ENCODE results near the gene ROBO1.

- TF ChIP-seq POLR2AphosphoS5 (IDR thresholded peaks at IDR 0.05; ENCODE audit: insufficient read depth, low read depth, low read length) (no peak), MAX (IDR thresholded peaks at IDR 0.05; ENCODE audit: insufficient read depth, insufficient read length) (no peak), EZH2 (IDR thresholded peaks at IDR 0.05; ENCODE audit: borderline replicate concordance, low read depth, low read length, severe bottlenecking) (no peak), CTCF (IDR thresholded peaks at IDR 0.05; ENCODE audit: extremely low read depth in 1 of 2, insufficient read depth in 1 of 2, low read depth in 1 of 2, low read length in 2 of 2) (no peak), FOS (IDR thresholded peaks at IDR 0.05; ENCODE audit: borderline replicate concordance, insufficient read depth, low read length) (no peak)
Observed at GRCh38 chr3:78867409-78868372, 900.1 kb downstream of the ROBO1 start.

Measured in endothelial cell of umbilical vein (primary cell).